Brain microvascular endothelial cell (primary cell): ENCODE measurements around the gene SPECC1.

ENCODE experiments used
- DNase-seq: peaks from one replicate; pipeline ENCODE4 v3.0.0-alpha.2; 2020
- H3K27ac ChIP-seq: fragments of 250-450 bp; sonication (Bioruptor Pico); 2 replicates; pipeline ENCODE4 v1.5.1; 2020; ENCODE audit warnings: mild to moderate bottlenecking, moderate library complexity
- H3K27me3 ChIP-seq: fragments of 250-450 bp; sonication (Bioruptor Pico); replicated peaks from 2 replicates; pipeline ENCODE4 v1.5.1; 2020; ENCODE audit warnings: mild to moderate bottlenecking
- H3K36me3 ChIP-seq: fragments of 250-450 bp; sonication (Bioruptor Pico); replicated peaks from 2 replicates; pipeline ENCODE4 v1.5.1; 2020; ENCODE audit warnings: mild to moderate bottlenecking
- H3K4me3 ChIP-seq: 2 replicates; pipeline ENCODE4 v1.5.1; 2011; ENCODE audit warnings: low read depth, mild to moderate bottlenecking, control low read depth, low read length, moderate library complexity
- CTCF ChIP-seq: IDR thresholded peaks from 2 replicates; pipeline ENCODE4 v1.5.1; 2011; ENCODE audit warnings: low read depth, mild to moderate bottlenecking, moderate library complexity, low read length, control low read depth, inconsistent platforms; ENCODE audit errors: missing control alignments
- in situ Hi-C: cut with HindIII; loops from 2 replicates; pipeline ENCODE4 v1.10.0; 2017; ENCODE audit warnings: low sequenced_read_pairs, low pct_ligation_motif_present

The SPECC1 gene

GRCh38 chr17:20206591-20206990 lies 197.4 kb downstream of the SPECC1 start:
- Histone ChIP-seq H3K4me3 (no peak overlapping the region), H3K36me3 (no peaks in the 10 kb centered on the region), H3K27me3 (no peaks in the 10 kb centered on the region), H3K27ac (no peak overlapping the region)
- in situ Hi-C loops, result no loop called here
- TF ChIP-seq CTCF, result no peak
- peak; percentile 35 for DNase-seq

GRCh38 chr17:20207262-20207985 lies 198.3 kb downstream of the SPECC1 start:
- Histone ChIP-seq H3K4me3 (no peak overlapping the region), H3K27me3 (no peaks in the 10 kb centered on the region), H3K36me3 (no peaks in the 10 kb centered on the region), H3K27ac (no peak overlapping the region)
- in situ Hi-C loops, result no loop called here
- no peak for TF ChIP-seq CTCF
- no peak for DNase-seq

- Histone ChIP-seq H3K27me3 (no peaks in the 10 kb centered on the region), H3K27ac (no peak overlapping the region), H3K4me3 (no peak overlapping the region), H3K36me3 (no peaks in the 10 kb centered on the region)
- no peak for TF ChIP-seq CTCF
- in situ Hi-C loops, result no loop called here
- DNase-seq, result no peak
Observed at GRCh38 chr17:20208717-20209116, 199.6 kb downstream of the SPECC1 start.

GRCh38 chr17:20210180-20210579 lies 201.0 kb downstream of the SPECC1 start:
- DNase-seq, result no peak
- in situ Hi-C loops, result no loop called here
- Histone ChIP-seq H3K4me3 (no peak overlapping the region), H3K27ac (no peak overlapping the region), H3K27me3 (no peaks in the 10 kb centered on the region), H3K36me3 (no peaks in the 10 kb centered on the region)
- TF ChIP-seq CTCF, result no peak

GRCh38 chr17:20210614-20211013 lies 201.5 kb downstream of the SPECC1 start:
- no peak overlapping the region for H3K27ac ChIP-seq
- no peaks in the 10 kb centered on the region for H3K36me3 ChIP-seq
- in situ Hi-C loops, result no loop called here
- H3K27me3 ChIP-seq, result no peaks in the 10 kb centered on the region
- H3K4me3 ChIP-seq, result no peak overlapping the region
- TF ChIP-seq CTCF, result no peak
- no peak for DNase-seq

- no peaks in the 10 kb centered on the region for H3K27me3 ChIP-seq
- no peak overlapping the region for H3K27ac ChIP-seq
- no peaks in the 10 kb centered on the region for H3K36me3 ChIP-seq
- in situ Hi-C loops, result no loop called here
- no peak for TF ChIP-seq CTCF
- H3K4me3 ChIP-seq, result no peak overlapping the region
- DNase-seq, result no peak
Observed at GRCh38 chr17:20211246-20211645, 202.1 kb downstream of the SPECC1 start.
